GM18868 (cell line): ENCODE measurements around the gene ANKS1B.
A peak's percentile ranks its signal among the peaks of the same experiment; 100 is the strongest.
"Not testable (repeated sequence)": the region's sequence is repeated elsewhere in the genome, so short reads cannot be mapped to it uniquely, and the experiment has no call there.

Experiments
- ATAC-seq: cut with Tn5 transposase; IDR thresholded peaks from one replicate; pipeline ENCODE4 v1.9.1; 2021; ENCODE audit warnings: mild to moderate bottlenecking, moderate library complexity; ENCODE audit not compliant: unreplicated experiment

The ANKS1B gene

DNA sequence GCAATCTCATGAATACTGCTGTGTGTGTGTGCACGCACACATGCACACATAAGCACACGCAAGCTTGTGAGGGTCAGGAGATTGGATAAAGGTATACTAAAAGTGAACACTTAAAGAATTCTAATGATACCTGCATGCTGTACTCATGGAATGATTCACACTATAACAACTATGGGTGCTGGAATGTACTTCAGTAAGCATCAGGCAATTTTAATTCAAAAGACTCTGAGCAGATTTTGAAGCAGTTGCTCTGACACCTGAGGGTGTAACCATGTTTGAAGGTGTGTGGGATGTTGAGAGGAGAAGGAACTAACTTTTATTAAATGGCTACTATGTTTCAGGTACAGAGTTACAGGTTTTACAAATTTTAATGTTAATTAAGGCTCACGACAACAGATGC lies 275.6 kb downstream of the ANKS1B start:
- ATAC-seq: no peak

DNA sequence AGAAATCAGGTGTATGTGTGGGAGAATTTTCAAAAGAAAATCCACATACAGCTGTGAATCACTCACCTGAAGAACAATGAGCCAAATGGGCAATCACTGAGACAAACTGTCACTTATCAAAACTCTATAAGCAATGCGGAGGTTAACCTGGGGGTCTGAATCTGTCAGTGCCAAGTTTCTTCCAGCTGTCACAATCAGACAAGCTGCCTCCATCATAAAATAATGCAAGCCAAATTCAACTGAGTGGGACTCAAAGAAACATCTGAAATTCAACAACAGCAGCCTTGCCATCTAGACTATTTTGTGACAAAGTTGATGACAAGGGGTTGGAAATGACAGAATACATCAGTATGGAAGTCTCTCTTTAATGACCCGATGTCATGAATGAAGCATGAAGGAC lies 276.9 kb downstream of the ANKS1B start:
- no peak for ATAC-seq

DNA sequence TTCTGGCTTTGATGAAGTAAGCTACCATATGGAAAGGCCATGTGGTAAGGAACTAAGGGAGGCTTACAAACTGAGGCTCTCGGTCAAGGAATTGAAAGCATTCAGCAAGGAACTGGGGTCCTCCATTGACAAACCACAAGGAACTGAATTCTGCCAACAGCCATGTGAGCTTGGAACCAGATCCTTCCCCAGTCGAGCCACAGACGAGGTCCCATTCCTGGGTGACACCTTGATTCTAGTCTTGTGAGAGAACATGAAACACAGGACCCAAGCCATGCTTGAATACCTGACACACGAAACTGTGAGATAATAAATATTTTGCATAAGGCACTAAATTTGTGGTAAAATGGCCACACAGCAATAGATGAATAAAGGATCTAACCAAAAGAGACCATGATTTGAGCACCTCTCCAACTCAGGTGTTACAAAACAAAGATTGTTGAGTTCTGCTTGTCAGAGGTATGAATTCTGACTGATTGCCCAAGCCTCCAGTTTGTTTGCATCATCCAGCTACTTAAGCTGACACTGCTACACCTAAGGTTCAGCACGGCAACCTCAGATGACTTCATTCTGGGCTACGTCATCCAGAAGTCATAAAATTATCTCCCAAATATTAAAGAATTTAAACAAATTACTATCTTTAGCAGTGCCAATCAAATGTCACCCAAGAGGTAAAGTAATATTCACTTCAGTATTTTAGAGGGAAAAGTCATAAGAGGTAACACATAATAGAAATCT lies 277.8 kb downstream of the ANKS1B start:
- no peak for ATAC-seq

DNA sequence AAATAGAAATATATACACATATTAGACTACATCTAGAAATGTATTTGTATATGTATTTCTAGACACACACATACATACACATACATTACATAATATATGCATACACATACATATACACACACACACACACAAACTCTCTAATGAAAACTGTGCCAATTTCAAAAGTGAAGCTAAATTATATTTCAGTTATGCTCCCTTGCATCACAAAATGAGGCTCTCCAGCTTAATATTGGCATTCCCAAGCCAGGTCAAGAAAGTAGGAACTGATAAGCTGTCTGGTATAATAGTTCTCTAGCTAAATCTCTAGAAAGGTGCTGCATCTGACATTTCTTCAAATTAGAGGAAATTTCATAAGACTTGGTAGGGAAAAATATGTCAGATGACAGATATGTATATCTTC lies 280.3 kb downstream of the ANKS1B start:
- no peak for ATAC-seq

DNA sequence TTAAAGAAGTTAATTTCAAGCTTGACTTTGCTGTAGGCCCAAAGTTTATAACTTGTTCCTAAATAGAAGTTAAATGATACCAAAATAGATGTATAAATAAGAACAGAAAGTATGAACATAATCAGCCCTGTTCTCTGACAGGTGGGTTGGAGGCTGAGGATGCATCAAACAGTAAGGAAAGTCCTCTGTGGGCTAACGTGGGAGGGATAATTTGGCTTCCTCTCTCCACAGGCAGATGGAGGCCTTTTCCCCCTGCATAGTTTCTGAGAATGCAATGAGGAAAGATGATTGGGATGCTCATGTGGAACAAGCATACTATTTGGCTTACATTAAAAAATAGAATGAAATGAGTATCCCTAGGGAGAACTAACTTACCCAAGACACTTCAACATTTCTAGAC lies 280.7 kb downstream of the ANKS1B start:
- ATAC-seq: no peak

DNA sequence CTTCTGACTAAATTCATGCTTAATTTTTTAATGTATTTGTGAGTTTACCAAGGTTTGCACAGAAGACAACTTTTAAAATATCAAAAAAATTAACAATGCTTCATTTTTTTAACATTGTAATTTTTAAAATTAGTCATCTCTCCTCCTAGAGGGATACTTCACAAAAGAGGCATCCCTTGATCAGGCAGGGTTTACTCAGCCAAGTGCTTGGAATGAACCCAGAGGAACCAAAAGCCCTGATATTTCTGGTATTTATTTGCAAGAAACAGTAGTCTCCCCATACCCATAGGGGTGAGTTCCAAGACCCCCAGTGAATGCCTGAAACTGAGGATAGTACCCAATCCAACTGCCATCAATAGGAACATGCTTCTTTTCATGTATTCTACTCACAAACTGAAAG lies 284.7 kb downstream of the ANKS1B start:
- no peak for ATAC-seq

DNA sequence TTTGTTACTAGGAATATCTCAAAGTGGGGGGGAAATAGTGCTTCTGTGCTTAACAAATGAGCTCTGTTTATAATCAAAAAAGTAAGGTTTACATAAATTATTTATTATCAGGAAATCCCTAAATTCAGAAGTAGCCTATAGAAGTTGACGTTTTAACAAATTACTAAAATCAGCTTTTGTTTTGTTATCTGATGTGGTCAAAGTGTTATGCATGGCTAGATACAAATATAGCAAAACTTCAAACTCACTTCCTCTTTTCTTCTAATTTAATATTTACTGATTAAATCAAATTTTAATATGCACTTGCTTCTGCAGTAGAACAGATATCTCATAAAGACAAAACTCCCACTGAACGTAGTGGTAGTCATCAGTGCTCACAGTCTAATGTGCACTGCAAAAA lies 289.7 kb downstream of the ANKS1B start:
- no peak for ATAC-seq

DNA sequence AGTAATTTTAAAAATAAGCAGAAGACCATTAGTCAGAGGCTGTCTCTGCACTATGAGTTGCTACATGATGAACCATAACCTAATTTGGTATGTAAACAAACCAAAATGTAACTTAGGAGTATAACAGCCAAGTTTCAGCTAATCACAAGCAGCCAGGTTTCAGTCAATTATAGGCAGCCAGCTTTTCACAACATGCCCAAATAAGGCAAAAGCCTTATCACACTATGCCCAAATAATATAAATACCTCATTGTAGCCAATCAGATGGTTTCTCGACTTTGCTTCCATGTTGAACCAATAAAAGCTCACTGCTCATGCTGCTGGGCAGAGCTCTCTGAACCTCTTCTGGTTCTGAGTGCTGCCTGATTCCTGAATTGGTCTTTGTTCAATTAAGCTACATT lies 298.6 kb downstream of the ANKS1B start:
- ATAC-seq: no peak

DNA sequence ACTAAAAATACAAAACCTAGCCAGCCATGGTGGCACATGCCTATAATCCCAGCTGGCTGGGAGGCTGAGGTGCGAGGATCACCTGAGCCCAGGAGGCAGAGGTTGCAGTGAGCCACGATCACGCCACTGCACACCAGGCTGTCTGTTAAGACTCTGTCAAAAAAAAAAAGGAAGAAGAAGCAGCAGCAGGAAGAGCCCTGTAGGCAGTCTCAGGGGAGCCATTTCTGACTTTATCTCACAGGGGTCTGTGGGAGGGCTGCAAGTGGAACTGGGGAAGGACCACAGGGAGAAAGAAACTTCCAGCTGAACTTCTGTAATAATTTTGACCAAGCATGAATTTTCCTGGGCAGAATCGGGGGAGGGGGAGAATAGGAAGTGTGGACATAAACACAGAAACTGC lies 304.5 kb downstream of the ANKS1B start:
- no peak for ATAC-seq

DNA sequence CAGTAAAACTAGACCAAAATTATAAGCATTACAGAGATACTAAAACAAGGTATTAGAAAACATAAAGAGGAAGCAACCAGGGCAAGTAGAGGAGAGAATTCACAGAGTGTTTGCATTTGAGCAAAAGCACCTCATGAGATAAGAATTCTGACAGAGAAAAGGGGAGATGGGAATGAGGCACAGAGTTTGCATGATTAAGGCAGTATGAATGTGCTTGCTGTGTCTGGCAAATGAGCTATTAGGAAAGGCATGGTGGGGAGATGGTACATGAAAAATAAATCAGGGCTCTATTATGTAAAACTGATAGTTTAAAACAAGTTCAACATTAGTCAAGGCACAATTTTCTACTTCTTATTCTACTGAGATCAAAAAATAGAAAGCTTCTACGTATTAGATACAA lies 314.1 kb downstream of the ANKS1B start:
- ATAC-seq: no peak

DNA sequence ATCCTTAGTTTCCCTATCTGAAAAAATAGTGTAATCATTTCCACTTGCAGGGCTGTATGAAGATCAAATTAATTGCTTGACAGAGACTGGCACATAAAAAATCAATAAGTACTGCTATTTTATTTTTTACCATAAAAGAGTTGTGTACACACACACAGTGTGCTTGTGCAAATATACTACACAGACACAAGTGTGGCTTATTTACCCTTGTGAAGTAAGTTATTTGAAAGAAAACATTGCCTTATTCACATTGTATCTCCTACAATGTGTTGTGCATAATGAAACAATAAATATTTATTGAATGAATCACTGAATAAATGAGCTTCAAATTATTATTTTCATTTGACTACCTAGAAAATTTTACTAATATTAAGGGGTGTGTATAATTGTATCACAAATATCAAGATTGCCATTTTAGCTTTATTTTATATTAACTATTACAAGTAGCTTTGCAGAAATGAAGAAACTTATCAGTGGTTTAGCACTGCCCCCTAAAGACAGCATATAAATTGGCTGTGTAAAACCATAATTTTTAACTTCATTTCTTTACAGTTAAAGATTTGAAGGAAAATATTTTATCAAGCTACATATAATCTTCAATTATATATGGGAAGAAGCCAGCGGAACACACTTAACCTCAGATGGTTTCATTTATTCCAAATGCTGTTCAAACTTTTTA lies 325.9 kb downstream of the ANKS1B start:
- no peak for ATAC-seq

DNA sequence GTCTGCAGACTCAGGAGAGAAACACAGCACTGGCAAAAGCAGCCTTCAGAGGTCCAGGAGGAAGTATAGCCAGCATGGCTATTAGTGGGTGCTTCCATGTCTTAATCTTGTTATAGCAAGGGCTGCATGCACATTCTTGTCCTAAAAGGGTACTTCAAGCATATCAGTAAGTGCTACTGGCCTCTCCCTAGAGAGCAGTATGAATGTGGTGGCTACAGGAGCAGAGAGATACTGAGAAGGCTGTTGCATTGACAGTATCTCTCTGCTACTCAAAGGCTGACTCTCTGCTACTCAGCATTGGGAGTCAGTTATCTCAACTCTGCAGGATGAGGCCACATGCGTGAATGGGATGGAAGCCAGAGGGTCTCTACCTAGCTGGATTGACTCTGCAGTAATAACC lies 335.2 kb downstream of the ANKS1B start:
- ATAC-seq: no peak

DNA sequence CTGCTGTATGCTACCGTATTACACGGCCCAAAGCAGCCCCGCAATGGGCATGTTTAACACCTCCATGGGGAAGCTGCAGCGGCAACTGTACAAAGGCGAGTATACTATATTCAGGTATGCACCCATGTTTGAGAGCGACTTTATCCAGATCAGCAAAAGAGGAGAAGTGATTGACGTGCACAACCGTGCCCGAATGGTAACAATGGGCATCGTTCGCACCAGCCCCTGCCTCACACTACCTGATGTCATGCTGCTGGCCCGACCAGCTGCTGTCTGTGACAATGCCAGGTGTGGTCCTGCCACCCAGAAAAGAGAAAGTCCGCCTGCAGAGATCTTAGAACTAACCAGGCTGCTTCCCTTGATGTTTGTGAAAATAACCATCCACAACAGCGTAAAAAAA lies 336.6 kb downstream of the ANKS1B start:
- ATAC-seq: no peak

DNA sequence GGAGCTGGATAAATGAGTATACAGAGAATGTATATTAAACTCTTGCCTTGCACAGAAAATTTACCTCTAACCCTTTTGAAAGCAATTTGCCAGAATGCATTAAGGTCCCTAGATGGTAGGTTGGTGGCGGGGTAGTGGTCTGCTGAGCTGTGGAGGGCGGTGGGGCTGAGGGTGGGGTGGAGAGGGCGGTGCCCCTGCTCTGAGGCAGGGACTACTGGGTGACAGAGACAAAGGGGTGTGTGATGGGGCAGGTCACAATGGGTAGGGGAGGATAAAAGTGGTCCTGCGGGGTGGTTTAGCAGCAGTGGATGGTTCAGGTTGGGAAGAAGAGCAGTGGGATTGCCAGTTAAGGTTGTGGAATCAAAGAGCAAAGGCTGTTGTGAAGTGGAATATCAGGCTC lies 337.3 kb downstream of the ANKS1B start, which contains the start of gene GARIN6:
GARIN6 (plus strand) TSS at position 301 of the 400 bp plus-strand sequence. CDS start 422 bp downstream, outside the sequence.
- no peak for ATAC-seq

DNA sequence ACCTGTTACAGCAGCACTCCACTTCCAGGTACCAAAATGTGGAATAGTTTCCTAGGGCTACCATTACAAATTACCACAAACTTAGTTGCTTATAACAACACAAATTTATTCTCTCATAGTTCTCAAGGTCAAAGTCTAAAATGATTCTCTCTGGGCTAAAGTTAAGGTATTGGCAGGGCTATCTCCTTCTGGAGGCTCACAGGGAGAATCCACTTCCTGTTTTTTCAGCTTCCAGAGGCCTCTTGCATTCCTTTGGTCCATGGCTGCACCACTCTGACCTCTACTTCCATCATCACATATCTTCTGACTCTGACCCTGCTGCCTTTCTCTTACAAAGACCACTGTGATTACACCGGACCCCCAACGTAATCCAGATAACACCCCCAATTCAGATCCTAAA lies 340.1 kb downstream of the ANKS1B start:
- ATAC-seq: no peak

DNA sequence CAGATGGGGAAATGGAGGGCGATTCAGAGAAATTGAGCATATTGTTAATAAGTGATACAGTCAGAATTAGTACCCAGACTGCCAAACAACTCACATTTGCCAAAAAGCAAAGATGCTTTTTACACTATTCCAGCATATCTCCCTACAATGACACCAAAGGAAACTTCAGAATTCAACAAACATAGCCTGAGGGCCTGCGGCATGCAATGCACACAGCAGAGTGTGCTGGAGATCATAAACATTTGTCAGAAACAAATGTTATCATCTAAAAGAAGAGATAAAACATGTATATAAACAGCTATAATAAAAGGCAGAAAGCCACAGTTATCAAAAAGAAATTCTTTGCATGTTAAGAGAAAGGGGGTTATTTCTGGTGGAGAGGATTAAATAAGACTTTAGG lies 357.3 kb downstream of the ANKS1B start:
- ATAC-seq: no peak

DNA sequence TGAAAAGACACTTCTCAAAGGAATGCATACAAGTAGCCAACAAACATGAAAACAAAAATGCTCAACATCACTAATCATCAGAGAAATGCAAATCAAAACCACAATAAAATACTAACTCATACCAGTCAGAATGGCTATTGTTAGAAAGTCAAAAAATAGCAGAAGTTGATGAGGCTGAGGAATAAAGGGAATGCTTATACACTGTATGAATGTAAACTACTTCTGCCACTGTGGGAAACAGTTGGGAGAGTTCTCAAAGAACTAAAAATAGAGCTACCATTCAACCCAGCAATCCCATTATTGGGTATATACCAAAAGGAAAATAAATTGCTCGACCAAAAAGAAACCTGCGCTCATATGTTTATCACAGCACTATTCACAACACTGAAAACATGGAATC lies 360.1 kb downstream of the ANKS1B start:
- ATAC-seq: not testable (repeated sequence)

DNA sequence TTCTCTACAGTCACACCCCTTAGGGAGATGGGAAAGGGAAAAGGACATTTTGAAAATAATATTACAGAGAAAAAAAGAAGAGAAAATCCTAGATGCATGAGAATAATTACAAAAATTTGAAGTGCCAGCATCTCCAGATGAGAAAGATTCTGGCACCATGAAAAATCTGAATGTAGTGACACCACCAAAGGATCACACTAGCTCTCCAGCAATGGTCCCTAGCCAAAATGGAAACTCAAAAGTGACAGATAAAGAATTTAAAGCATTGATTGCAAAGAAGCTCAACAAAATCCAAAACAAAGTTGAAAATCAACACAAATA lies 364.6 kb downstream of the ANKS1B start:
- no peak for ATAC-seq

DNA sequence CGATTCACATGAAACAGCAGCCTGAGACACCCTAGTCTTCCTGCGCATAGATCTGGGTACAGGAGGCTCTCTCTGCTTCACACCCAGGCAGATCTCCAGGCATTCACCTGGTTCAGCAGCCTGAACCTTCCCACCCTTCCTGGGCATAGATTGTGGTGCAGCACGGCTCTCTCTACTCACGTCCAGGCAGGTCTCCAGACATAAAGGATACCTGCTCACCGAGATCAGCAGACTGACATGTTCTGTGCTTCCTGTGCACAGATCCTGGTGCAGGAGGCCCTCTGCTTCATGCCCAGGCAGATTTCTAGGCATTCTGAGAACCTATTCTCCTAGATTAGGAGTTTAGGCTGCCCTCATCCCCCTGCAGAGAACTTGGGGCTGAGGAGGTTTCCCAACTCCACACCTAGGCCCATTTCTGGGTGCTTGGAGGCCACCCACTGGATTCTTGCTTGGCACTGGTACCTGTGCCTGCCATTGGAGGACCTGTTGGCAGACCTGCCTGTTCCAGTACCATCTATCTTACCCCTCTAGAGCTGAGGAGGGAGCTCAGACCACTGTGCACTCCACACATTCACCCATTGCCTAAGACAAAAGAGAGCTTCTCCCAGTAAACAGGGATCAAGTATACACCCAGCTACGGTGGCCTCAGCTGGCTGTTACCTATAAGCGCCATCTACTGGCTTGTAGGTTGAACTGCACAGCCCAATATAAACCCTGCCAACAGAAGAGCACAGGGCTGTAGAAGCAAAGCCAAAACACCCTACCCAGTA lies 365.2 kb downstream of the ANKS1B start:
- peak; percentile 96 for ATAC-seq

DNA sequence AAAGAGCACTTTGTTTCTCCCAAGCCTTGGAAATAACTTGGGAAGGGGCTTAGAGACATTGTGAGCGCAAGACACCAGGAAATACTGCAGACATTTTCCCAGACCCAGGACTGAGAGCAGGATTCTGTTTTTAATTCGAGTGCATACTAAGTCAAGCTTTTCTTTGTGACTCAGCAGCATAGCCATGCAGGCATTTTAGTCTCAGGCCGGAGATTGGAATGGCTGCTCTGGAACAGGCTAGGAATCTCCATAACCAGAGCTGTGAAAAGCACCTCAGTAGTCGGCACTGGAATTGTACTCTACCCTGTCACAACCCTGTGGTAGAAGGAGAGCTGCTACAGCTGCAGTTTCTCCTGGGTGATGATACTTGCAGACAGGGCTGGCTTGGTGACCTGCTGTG lies 366.1 kb downstream of the ANKS1B start:
- no peak for ATAC-seq

DNA sequence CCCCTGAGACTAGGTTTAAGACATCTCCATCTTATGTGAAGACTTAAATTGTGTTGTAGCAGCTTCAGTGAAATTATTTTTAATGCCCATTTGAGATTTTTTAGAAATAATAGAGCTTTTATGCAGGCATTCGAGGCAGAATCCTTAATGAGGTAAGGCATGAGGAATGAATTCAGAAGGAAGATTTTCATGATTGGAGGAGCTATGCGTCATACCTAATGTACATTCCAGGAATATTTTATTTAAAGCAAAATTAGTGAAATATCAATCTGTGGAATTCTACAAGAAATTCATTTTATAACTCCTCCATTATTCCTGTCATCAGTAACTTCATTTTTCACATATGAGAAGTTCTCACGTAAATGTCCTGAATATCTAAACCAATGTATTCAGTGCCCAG lies 373.1 kb downstream of the ANKS1B start:
- ATAC-seq: no peak

DNA sequence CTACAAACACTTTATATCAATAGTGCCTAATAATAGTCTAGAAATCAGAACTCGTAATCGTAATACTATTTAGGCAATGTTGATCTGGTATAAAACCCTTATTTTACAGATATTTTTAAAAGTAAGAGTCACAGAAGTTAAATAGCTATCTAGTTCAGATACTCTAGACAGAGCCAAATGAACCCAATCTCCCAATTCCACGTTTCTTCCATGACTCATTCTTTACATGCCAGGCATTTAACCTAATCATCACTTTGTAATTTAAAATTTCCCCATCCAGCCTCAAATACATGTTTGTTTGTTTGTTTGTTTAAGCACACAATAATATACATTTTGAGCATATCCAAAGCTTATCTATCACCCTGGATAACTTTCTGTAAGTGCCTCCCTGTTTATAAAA lies 373.6 kb downstream of the ANKS1B start:
- ATAC-seq: no peak
